8988T (cell line): Measurements from ENCODE around the gene CLN5.

Experiments
- DNase-seq: peaks from one replicate; pipeline ENCODE4 v3.0.0; 2011

The CLN5 gene

GRCh38 chr13:77022341-77022740 is 30.5 kb downstream of the CLN5 start:
- DNase-seq, result no peak

DNA sequence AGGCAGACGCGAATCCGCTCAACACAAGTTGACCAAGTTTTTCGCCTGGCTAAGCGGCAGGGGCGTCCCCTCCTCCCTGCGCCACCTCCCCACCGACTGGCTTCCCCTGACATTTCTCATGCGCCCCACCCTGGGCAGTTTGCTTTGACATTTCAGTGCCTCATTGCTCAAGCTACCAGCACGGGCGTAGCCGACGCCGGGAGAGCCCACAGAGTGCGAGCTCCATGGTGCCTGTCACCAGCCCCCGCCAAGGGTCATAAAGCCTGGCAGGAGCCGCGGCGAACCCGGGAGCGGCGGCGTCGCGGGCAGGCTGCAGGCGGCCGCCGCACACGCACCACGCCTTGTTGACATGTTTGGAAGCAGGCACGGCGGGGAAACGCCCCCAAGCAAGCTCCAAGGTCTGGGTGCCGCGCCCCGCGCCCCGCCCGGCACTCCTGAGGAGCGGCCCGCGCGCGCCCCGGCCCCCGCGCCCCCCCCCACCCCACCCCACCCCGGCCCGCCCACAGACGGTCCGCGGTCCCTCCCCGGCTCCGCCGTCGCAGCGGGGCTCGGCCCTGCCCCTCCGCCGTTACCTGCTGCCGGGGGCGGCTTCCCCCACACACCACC is 34.5 kb downstream of the CLN5 start:
- peak; percentile 30 for DNase-seq

GRCh38 chr13:77026861-77027621 is 35.2 kb downstream of the CLN5 start, which contains the start of gene FBXL3:
Gene FBXL3, minus strand, starts transcription at chr13:77027159. Its CDS starts 5,299 bp downstream, at chr13:77021860.
- peak; percentile 61 for DNase-seq

DNA sequence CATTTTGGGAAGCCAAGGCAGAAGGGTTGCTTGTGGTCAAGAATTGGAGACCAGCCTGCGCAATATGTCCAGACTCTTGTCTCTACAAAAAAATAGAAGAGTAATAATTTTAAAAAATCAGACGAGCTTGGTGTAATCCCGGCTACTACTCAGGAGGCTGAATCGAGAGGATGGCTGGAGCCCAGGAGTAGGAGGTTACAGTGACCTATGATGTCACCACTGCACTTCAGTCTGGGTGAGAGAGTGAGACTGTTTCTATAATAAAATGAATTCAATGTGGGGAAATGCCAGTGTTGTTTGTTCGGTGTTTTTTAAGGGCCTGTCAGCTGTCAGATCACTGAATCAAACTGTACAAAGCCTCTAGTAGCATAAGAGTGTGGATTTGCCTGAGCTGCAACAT is 36.3 kb downstream of the CLN5 start:
- DNase-seq, result no peak

DNA sequence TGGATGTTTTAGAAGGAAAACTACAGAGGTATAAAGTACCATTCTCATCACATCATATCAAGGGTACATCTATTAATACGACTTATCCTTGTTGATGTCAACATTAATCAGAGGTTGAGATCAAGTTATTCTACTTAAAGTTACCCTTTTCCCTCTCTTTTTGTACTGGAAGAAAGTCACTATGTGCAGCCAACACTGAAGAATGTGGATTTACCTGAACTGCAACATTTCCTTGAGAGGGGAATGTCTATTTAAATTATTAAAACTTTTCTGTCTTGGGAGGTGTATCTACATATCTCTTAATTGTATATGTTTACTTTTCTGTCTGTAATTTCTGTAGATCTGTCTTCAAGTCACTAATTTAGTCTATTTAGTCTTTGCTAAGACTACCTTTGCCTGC is 37.6 kb downstream of the CLN5 start:
- DNase-seq, result no peak

- no peak for DNase-seq
Observed at GRCh38 chr13:77031656-77032243, 39.9 kb downstream of the CLN5 start.

- no peak for DNase-seq
Observed at GRCh38 chr13:77033717-77034302, 41.9 kb downstream of the CLN5 start.

- DNase-seq, result no peak
Observed at GRCh38 chr13:77034881-77035280, 43.0 kb downstream of the CLN5 start.

DNA sequence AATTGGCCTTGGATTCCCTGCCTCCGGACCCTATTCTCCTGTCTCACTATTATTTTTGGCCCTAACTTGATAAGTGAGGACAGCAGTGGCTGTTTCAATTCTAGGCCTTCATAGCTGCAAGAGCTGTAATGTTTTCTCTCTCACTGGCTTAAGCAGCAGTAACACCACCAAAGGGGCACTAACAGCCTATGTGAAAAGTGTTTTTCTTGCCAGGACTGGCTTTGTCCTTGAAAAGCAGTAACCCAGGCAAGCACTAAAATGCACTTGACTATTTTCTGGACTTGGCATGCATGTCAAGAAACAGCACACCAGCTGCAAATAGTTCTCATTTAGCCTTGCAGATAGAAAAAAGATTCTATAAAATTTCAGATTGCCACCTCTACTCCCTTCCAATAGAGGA is 44.4 kb downstream of the CLN5 start:
- DNase-seq, result no peak

DNA sequence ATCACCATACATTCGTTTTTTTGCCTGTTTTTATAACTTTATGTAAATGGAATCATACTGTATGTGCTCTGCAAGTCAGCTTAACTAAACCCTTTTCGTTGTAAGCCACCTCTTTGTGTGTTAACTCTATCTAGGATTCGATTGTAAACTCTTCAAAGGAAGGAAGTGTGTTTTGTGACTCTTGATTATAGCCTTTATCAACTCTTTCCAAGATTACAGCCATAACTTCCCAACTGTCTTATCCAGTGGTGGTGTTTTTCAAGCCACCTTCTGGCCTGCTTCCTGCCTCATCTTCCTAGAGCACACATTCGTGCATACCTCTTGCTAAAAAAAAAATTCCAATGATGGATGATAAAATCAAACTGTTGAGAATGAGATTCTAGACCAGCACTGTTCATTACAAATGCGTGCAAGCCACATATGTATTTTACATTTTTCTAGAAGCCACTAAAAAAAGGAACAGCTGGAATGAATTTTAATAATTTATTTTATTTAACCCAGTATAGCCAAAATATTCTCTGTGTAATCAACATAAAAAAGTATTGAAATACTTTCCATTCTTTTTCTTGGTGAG is 47.1 kb downstream of the CLN5 start:
- DNase-seq, result no peak

- no peak for DNase-seq
Observed at GRCh38 chr13:77040076-77040475, 48.2 kb downstream of the CLN5 start.

- no peak for DNase-seq
Observed at GRCh38 chr13:77040835-77041234, 49.0 kb downstream of the CLN5 start.

DNA sequence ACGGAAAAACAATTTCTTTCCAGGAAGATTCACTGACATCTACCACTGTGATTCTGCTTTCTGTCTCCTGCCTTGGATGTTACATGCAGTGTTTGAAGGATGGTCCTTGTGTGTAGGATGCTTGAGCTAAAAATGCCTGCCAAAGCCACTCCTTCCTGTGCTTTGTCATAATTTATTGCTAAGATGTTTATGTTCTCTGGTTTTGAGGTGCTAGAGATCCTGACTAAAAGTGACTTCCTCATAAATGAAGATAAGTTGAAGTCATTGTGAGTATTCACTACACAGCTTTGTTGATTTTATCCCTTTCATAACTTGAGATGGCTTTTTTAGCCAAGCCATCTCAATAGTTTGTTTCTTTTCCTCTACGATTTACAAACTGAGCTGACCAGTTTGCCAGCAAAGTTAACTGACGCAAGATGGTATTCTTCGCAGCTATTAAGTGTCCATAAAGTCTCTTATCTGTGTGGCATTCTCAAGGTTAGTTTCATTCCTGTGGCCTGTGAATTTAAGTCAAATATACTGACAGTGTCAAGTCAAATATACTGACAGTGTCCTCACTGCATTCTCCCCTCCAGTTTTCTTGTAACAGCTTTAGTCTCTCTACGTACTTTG is 50.8 kb downstream of the CLN5 start:
- no peak for DNase-seq

DNA sequence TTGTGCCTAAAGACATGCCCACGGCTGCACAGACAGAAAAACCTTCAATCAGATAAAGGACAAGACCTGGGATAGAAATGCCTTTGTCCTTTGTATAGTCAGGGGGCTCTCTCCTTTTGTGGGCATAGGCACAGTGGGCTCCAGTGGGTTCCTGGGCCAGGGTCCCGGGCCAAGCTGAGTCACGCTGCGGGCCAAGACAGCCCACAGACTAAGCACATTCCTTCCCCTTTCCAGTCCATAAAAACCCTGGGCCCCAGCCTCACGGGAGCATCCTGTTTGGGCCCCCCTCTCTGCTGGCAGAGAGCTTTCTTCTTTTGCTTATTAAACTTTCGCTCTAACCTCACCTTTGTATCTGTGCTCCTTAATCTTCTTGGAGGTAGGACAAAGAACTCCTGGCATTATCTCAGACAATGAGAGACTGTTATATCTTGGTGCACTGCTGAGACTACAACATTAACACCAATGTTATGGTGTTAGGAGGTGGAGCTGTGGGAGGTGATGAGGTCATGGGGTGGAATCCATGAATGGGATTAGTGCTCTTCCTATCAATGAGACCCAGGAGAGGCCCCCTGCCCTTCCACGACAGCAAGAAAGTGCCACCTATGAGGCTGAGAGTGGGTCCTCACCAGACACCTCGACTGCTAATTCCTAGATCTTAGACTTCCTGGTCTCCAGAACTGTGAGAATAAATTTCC is 55.9 kb downstream of the CLN5 start:
- DNase-seq, result no peak

DNA sequence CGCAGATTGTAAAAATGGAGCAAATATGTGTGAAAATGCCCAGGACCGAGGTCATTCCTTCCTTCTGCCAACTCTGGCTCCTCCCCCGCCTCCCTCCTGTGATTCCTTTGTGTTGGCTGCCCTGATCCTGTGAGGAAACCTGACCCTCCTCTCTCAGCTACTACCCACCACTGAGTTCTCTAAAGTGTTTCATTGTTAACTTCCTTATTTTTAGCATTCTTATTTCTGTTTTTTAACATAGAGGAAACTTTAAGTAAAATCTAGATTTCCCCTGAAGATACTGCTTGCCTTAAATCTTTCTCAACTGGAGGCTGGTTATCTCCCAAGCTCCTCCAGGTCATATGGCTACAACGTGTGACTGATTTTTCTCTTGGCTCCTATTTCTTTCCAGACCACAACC is 56.8 kb downstream of the CLN5 start:
- no peak for DNase-seq

DNA sequence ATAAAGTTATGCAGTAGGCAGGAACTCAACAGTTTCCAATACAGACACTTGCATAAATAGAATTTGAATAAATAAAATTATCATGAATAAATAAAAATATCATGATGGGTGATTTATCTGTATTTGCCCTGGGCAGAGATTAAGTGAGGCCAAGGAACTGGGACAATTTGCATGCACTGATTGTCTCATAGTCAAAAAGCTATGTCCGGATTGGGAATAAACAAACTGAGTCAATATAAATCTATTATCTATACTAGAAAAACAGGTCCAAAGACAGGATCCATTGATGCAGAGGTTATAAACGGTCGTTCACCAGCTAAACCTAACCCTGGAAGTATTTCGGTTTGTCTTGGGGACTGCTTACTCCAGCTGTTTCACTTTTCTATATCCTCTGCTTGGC is 61.3 kb downstream of the CLN5 start:
- no peak for DNase-seq
